GM18861 (cell line): Measurements from ENCODE around the gene MVD.

ENCODE experiments used
- ATAC-seq: cut with Tn5 transposase; IDR thresholded peaks from one replicate; pipeline ENCODE4 v1.9.1; 2021; ENCODE audit not compliant: unreplicated experiment

Gene MVD

DNA sequence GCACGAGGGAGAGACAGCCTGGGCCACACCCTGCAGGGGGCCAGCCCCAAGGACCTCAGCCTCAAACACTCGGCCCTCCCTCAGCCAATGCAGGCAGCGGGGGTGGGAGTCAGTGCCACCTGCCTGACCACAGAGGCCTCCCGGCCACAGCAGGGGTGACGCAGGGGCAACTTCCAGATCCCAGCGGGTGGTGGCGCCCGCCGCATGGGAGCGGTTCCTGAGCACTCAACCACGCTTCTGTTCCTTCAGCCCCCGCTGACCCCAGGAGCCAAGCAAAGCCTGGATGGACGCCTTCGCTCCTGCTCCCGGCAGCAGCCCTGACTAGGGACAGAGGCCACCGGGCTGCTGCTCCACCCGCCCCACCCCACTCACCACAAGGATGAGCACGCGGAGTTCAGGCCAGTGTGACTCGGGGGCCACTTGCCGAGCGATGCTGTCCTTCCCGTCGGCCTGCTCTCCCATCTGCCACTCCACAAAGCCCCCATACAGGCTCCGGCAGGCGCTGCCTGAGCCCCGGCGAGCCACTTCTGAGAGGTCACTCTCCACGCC is 7.1 kb downstream of the MVD start:
- ATAC-seq: no peak

DNA sequence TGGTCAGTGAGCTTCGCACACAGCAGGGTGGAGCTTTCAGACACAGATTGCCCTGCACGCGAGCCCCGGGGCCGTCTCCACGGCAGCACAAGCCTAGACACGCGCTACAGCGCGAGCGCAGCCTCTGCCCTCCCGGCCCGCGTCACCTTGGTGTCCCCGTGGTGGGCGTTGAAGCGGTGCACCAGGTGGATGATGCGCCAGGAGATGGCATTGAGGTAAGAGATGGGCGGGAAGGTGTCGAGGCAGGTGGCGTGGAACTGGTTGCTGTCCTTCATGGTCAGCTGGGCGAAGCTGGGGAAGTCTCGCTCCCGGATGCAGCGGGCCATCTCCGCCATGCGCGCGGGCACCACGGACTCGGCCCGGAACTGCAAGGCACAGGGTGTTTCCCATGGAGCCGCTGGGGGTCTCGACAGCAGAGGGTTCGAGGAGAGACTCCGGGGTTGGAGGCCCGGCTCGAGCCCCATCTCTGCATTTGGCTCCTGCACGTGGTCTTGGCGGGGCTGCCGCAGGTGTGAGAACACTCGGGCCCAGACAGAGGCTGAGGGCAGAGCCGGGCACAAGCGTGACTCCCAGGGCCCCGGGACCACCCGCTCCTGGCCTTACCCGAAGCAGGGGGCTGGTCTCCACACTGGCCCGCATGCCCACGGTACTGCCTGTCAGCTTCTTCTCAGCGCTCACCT is 7.7 kb downstream of the MVD start:
- no peak for ATAC-seq

DNA sequence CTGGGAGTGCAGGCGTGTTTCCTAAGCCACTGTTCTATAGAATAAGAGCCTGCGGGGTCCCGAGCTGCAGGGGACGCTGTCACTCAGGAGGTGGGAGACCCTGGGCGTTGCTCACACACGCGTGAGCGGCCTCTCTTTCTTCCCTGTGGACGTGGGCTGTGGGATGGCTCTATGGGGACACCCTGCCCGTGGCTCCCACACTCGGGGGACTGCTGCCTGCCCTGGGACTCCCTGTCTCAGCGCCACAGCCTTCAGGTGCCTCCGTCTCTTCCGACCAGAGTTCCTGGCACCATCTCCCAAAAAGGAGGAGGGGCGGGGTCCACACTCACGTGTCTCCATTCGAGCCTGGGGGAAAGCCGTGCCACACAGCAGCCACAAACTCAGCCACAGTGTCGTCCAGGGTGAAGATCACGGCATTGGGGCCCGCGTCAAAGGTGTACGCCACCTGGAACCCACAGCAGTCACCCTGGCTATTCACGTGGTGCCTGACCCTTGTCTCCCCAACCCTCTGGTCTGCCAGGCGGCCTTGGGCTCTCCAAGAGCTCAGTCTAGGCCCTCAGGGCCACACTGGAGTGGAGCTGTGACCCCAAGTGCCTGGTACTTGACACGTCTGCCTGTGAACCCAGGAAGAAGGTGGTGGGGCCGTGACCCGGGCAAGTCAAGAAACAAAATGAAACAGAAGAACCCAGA is 8.4 kb downstream of the MVD start:
- ATAC-seq: no peak

DNA sequence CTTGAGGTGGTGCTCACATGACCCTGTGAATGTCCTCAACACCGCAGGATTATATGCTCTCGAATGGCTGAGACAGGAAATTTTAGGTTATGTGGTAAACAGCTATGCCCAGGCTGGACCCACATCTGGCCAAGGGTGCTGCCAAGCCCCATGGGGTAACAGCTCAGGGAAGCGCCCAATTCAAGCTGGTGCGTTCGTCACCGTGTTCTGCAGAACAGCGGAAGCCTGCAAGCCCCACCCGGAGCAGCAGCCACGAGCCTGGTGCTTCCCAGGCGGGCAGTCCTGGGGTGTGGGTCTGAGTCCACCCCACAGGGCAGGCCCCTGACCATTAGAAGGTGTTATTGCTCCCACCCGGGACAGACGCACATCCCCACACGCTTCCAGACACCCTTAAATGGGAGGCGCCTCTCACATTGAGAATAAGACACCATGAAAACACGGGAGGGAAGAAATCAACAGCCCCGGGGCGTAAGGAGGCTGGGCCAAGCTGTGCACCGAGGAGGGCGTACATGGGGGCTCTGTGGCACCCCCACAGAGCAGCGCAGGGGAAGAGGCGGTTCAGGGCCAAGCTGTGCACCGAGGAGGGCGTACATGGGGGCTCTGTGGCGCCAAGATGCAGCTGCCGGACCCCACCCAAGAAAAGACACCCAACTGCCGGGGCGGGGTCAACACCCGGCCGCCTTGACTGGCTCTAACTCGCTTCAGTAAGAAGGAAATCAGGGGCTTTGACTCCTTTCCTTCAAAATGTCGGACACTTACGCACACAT is 9.1 kb downstream of the MVD start:
- ATAC-seq: no peak

DNA sequence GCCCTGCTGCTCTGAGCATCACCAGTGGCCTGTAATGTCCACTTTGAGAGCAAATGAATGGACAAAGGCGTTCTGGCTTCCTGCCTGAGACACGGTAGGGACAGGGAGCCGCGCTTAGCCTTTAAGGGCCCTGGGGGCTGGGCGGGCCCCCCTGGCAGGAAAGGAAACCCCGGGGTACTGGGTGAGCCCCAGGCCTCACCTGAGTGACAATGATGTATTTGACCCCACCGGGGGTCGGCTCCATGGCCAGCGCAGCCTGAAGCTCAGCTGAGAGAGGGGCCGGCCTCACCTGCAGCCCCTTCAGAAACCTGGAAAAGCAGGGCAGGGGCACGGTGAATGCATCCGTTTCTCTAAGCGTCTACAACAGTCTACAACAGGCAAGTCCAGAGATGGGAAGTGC is 9.8 kb downstream of the MVD start:
- ATAC-seq: no peak

DNA sequence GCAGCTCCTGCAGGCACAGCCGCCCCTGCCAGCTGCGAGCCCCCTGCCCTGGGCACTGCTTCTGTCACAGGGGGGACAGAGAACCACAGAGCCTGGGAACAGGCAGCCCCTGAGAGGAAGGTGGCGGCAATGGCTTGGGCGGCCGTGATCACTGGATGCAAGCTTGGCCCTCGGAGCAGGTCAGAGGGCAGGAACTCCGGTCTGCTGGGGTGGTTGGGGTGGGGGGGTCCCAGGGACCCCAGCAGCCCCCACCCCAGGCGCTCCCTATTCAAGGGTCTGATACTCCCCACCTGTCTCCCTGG is 10.2 kb downstream of the MVD start:
- ATAC-seq: no peak

DNA sequence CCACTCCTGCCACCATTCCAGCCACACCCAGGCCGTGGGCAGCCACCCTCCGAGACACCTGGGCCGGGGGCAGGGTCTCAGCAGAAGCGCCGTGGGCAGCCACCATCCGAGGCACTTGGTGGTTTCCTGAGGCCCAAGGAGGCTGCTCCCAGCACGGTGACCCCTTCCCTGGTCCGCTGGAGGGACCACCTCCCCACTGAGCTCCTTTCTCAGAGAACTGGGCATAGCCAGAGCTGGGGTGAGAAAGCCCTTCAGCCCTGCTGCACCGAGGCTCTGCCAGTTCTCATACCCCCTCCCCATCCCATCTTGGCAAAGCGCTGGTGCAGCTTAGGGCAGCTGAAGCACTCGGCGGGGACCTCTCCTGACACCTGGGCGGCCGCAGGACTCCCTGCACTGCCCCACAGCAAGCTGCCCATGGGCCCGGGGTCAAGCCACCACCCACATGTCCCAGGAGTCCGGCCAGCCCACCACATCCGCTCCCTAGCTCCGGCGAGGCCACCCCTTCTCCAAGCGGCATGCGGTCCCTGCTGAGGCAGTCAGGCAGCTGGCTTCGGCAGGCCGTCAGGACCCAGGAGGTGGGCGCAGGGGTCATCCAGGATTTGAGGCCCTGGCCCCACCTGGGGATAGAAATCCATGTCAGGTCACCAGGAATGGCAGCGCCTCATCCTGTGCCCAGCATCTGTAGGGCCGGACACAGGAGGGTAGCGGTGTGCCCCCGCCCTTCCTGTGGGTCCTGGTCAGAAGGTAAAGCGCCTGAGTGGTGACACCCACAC is 10.7 kb downstream of the MVD start:
- ATAC-seq: no peak

DNA sequence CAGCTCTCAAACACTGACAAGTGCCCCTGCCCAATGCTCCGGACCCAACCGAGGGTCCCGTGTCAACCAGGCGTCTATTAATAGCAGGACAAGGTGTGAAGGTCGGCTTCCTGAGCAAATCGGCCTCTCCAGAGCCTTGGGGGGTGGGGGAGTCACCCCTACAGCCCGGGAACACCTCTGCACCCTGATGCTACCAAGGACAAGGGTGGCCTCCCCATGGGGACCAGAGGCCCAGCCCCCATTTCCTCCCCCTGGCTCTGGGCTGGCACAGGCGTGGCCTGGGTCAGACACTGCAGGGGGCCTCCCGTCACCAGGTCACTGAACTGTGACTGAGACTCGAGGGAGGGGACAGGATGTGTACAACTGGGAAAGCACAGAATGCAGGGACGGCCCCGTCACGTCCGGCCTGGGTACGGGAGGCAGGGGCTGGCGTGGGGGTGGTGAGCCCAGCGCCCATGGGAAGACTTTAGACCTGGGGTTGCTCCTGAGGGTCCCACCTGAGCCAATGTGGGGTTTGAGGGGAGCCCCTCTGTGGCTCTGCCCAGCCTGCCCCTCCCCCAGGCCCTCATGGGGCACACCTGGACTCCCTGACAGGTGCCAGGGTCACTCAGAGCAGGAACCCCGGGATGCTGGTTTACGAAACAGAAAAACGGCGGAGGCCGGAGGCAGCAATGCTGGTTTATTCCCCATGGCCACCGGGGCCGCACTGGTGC is 11.5 kb downstream of the MVD start:
- peak; percentile 79 for ATAC-seq

DNA sequence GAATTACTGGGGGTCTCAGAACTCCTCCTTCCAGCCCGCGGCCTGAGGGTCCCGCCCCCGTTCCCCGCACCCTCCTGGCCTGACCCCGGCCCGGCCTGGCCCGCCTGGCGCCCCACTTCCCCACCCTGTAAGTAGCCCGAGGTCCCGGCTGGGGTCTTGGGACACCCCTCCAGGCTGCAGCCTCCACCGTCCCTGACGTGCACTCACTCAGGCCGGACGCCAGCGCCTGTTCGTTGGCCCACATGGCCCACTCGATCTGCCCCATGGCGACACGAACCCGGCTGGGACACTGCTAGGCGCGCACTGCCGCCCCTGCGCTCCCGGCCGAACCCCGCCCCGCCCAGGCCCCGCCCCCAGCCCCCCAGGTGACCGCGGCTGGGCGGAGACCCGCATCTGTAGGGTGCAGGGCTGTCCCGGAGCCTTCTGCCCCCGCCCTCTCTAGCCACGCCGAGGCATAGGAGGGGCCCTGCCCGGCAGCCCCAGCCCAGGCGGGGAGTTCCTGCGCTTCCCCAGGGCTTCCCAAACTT is 12.1 kb downstream of the MVD start, which contains the start of gene CYBA:
Gene CYBA, minus strand, starts transcription at position 305 of the 527 bp plus-strand sequence. Its CDS starts 40 bp downstream, at position 265.
- peak; percentile 44 for ATAC-seq

DNA sequence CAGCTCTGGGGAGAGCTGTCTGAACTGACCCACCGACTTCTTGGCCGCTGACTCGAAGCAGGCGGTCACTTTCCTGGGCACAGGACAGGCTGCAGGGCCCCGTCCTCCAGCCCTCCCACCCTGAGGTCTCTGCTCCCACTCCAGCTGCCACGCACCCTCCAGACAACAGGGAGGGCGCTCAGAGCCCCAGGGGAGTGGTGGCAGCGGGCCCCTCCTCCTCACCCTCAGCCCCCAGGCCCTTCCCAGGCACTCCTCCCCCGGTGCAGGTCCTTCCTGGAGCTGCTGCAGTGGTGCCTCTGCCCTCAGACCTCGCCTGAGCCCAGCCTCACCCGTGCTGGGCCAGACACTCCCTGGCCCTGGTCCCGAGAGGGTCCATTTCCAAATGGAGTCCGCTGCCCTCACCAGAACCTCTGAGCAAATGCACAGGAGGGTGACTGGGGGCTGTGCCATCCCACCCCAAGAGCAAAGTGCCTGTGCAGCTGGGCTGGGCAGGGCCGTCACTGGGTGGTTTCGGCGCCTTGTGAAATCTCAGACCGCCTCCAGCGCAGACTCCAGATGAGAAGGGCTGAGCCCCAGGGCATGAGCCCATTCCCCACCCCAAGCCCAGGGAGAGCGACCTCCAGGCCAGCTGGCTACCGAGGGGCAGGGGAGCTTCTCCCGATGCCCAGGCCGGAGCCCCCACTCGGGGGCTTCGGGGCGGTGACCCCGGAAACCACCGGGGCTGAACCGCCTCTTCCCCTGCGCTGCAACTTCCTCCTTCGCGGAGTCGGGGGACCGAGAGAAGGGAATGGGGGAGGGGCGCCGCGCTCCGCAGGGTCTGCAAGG is 12.8 kb downstream of the MVD start:
- ATAC-seq: peak; percentile 4

DNA sequence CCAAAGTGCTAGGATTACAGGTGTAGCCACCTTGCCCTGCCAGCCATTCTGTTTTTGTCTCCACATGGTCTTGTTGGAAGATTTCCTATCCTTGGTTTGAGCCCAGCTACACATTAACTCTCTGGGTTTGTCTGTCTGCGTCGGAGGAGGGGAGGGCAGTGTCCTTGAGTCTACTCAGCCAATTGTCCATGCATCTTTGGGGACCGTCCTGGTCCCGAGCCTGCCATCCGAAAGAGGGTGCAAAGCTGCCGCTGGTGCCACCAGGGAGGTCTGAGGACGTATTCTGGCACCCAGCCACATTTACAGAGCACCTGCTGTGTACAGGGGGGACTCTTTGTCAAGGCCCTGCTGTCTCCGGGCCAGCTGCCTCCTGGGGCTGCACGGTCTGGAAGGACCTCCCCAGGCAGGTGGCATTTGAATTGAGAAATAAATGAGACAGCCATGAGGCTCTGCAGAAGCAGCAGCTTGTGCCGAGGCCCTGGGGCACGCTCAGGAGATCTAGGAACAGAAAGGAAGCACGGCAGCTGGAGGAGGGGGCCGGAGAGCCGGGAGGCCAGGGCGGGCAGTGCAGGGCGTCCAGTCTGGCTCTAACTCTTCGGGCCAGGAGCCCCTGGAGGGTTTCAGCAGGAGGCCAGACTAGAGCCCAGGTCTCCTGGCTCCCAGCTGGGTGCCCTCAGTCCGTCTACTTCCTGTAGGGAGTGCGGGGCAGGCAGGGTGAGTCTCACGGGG is 13.5 kb downstream of the MVD start:
- ATAC-seq: no peak

DNA sequence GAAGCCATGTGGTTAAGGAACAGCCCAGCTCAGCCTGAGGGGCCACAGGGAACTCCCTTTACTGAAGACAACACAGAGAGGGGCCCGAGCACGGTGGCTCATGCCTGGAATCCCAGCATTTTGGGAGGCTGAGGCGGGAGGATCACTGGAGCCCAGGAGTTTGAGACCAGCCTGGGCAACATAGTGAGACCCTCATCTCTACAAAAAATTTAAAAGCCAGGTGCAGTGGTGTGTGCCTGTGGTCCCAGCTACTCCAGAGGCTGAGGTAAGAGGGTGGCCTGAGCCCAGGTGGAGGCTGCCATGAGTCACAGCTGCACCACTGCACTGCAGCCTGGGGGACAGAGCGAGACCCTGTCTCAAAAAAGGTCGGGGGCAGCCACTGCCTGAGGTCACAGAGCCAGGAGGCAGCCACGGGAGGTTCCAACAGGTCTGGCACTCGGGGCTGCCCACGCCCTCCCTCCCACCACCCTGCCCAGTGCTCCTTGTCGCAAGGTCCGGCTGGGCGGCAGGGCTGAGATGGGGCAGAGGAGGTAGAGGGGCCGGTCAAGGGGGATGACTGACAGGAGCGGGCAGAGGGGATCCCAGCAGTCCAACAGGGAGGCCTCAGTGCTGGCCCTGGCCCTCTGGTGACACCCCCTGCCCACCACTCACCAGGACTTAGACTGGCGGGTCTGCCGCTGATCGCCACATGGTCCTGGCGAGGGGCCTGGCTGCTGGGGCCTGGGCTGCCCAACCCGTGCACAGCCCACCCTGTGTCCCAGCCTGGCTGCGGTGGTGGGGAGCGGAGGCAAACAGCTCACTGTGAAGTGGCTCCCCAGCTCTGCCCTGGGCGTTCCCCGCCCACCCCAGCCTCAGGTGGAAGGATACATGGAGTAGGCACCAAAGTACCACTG is 15.5 kb downstream of the MVD start:
- ATAC-seq: no peak

DNA sequence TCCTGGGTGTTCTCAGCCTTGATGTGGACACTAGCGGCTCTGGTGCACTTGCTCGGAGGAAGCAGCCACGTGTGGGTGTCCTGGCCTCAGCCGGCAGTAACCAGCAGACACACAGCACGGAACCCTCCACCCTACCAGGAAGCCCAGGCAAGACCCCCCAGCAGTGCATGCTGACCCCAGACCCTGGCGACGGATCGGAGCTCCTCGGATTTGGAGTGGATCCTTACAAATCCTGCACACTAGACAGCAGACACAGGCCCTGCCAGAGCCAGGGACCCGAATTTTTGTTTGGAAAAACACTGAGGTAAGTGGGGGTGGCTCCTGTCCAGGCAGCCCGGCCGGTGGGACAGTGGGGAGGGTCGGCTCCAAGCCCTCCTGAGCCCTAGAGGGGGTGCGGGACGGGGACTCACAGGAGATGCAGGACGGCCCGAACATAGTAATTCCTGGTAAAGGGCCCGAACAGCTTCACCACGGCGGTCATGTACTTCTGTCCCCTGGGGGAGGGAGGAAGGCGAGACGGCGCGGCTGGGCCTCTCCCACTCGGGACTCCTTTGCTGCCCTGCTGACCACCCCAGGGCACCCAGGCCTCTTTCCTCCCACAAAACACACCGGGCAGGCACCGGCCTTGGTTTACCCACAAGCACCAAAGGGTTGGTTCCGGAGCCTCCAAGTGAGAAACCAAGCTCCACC is 16.4 kb downstream of the MVD start:
- ATAC-seq: no peak

DNA sequence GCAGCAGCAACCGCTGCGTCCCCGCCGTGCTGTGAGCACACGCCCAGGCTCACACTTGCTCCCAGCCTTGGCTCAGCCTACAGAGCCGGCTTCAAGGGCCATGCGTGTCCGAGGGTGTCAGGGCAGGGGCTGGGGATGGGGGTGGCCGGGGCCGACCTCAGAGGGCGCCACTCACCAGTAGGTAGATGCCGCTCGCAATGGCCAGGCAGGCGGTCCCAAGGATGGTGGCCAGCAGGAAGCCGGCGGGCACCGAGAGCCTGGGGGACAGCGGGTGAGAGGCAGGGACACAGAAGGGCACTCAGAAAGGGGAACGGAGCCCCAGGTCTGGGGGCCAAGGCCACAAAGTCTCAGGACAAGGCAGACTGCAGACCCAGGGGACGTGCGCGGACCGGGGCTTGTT is 16.9 kb downstream of the MVD start:
- no peak for ATAC-seq

DNA sequence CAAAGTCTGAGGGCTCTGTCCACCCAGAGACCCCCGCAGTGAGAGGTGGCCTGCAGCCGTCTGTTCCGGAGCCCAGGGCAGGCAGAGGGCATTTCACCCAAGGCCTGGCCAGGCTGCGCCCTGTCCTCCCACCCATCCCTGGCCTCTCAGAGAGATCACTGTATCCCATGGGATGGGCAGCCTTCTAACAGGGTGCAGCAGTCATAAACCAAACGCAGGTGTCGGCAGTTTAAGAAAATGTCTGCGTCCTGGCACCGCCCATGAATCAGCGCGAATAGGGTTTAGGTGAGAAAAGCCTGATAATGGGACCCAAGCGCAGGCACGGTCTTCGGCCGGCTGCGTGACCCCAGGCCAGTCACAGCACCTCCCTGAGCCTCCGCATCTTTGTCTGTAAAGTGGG is 17.4 kb downstream of the MVD start:
- ATAC-seq: no peak

DNA sequence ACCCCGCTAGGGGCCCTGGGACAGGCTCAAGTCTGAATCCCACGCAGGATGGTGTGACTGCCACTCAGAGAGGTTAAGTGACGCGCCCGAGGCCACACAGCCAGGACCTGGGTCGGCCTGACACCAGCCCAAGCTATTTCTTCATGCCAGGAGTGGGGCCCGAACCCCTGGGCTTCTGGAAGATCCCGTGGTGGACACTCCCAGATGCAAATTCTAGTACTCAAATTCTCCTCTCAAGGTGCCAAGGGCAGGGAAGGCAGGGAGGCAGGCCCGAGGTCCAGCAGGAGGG is 19.3 kb downstream of the MVD start:
- ATAC-seq: no peak

DNA sequence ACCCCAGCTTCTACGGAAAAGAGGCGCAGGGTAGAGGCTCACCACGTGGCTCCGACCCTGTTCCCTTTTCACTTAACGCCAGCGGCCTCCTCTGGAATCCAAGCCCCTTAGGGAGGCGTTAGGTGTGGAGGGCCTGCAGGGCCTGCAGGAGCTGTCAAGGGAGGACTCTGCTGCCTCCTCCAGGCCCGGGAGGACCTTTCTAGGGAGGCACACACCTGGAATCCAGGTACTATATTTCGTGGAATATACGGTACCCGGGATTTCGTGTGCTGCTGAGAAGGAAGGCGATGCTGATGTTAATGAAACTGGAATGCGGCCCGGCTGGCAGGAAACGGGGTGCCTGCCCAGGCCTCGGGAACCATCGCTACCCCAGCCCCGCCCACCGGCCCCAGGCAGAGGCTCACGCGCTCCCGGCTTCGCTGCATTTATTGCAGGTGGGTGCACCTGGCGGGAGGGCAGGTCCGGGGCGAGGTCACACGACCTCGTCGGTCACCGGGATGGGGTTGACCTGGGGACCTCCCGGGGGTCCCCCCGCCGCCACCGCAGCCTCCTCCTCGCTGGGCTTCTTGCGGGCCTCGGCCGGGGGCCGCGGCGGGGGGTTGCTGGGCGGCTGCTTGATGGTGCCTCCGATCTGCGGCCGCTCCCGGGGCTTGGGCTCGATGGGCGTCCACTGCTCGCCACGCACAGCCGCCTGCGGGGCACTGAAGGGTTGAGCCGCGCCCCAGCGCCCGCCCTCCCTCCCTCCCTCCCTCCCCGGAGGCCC is 19.8 kb downstream of the MVD start:
- no peak for ATAC-seq
